Lower leg skin (tissue), 3 donors: Measurements from ENCODE around the gene SPP2.

Experiments used
- POLR2A ChIP-seq, 2 donors: fragments of 450-650 bp; IDR thresholded peaks; one replicate each; pipeline ENCODE4 v1.6.1; 2016 to 2017; ENCODE audit warnings: antibody characterized with exemption in 2 of 2, mild to moderate bottlenecking in 1 of 2, moderate library complexity in 1 of 2
- TF ChIP-seq, protein P1 (sequence below), 3 donors: fragments of 450-650 bp; IDR thresholded peaks; one replicate each; pipeline ENCODE4 v1.5.1; 2016; ENCODE audit warnings: antibody characterized with exemption in 3 of 3, mild to moderate bottlenecking in 3 of 3, moderate library complexity in 2 of 3

DNA sequence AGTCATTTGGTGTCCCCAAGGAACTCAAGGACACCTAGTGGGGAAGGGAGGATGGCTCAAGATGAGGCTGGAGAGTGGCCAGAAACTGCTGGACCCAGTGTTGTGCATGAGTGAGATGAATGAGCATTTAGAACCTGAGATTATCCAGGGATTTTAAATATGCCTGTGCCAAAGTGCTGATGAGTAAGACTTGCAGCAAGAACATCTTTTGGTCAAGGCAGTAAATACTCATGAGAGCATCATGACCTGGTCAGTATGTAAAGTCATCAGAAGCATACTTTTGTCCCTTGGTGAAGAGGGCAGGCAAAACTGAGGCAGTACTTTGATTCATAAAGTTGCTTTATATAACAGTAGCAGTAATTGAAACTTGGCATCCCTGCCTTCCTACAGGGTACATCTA, 3.1 kb upstream of the SPP2 start:
- TF ChIP-seq, protein P1, sequence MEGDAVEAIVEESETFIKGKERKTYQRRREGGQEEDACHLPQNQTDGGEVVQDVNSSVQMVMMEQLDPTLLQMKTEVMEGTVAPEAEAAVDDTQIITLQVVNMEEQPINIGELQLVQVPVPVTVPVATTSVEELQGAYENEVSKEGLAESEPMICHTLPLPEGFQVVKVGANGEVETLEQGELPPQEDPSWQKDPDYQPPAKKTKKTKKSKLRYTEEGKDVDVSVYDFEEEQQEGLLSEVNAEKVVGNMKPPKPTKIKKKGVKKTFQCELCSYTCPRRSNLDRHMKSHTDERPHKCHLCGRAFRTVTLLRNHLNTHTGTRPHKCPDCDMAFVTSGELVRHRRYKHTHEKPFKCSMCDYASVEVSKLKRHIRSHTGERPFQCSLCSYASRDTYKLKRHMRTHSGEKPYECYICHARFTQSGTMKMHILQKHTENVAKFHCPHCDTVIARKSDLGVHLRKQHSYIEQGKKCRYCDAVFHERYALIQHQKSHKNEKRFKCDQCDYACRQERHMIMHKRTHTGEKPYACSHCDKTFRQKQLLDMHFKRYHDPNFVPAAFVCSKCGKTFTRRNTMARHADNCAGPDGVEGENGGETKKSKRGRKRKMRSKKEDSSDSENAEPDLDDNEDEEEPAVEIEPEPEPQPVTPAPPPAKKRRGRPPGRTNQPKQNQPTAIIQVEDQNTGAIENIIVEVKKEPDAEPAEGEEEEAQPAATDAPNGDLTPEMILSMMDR (IDR thresholded peaks at IDR 0.05): no peak
- TF ChIP-seq POLR2A (IDR thresholded peaks at IDR 0.05): no peak
